GM19043 (cell line): ENCODE measurements around the gene SLC19A1.

Experiments used
- ATAC-seq: cut with Tn5 transposase; IDR thresholded peaks from one replicate; pipeline ENCODE4 v1.9.1; 2021; ENCODE audit warnings: low read depth; ENCODE audit not compliant: unreplicated experiment

The SLC19A1 gene

GRCh38 chr21:45542242-45542666, at the start of gene SLC19A1:
TSS of gene SLC19A1 (minus strand) at chr21:45542440. CDS start at chr21:45537959, 4,481 bp downstream.
- peak; percentile 52 for ATAC-seq

- no peak for ATAC-seq
These were observed 49.5 kb upstream of the SLC19A1 start for GRCh38 chr21:45591619-45592207.

DNA sequence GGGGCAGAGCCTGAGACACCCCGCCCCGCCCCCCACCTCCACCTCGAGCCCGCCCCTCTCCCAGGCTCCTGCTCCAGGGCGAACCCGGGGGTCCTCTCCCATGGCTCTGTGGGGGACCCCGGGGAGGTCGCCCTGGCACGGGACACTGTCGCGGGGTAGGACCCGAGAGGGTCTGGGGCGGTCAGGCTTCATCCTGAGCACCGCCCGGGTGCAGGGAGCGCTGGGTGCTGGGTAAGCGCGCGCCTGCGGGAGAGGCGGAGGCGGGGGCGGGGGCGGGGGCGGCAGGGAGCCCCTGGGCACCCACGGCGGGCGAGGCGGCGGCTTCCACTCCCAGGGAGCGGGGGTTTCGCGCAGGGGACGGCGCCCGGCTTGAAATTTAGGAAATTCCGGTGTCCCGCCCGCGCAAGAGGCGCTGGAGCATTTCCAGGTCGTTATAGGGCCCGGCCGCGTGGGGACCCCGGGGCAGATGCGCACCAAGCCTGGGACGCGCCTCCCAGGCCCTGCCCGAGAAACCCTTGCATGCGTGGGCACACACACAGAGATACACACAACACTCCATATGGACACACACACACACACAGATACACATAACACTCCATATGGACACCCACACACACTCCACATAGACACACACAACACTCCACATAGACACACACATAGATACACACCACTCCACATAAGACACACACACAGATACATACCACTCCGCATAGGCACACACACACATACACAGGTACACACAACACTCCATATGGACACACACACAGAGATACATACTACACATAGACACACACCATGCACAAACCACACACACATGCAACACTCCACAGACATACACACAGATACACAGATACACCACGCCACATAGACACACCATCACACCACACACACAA, 48.7 kb upstream of the SLC19A1 start:
- ATAC-seq, result no peak

DNA sequence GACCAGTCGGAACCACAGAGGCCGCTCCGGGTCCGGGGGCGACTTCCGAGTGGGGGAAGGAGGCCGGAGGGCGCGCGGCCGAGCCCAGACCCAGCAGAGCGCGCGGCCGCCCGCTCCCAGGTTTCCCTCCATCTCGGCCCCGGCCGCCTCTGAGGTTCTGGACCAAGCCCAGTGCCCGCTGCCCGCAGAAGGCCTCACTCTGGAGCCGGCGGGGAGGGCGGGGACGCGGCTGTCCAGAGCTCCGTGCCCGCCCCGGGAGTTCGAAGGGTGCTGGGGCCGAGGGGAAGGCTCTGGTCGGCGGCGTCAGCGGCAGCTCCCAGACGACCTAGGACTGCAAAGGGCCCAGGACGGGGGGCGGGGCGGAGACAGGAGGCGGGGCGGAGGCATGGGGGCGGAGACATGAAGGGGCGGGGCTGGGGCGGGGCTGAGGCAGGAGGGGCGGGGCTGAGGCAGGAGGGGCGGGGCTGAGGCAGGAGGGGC, 48.0 kb upstream of the SLC19A1 start:
- no peak for ATAC-seq

DNA sequence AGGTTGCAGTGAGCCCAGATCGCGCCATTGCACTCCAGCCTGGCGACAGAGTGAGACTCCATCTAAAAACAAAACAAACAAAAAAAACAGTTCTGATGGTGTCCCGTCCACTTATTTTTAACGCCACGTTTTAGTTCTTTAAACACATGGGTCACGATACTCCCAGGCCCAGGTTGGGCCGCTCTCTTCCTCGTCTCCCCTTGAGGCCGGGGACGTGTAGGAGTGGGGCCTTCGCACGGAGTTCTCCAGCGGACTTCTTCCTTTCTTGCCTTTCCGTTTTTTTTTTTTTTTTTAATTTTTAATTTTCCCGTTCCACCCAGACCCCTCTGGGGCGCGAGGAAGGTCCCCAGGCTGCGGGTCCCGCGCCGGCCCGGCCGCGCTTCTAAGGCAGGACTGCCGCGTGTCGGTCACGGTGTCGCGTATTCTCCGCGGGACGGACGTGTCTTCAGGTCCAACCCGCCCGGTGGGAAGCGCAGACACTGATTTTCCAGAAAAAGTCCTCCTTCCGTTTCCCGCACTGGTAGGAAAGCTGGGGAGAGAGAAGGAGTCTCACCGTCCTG, 47.5 kb upstream of the SLC19A1 start:
- no peak for ATAC-seq

DNA sequence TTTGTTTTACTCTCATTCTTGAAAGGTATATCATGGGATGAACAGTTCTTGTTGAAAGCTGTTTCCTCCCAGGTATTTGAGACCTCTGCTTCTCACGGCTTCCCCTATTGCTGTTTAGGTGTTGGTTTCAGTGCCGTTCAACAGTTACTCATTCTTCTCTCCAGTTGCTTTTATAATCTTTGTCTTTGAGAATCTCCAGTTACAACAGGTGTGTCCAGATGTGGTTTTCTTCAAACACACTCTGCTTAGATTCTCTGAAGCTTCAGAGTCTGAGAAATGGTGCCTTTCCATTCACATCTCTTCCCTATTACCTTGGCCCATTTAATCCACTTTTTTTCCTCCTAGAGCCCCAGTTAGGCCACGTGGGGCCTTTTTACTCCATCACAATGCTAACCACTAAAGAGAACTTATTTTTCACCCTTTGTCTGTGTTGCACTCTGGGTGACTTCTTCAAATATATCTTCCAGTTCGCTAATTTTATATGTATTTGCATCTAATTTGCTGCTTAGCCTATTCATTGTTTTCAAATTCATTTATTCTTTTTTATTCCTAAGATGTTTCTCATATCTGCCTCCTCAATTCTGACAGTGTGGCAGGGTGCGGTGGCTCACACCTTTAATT, 46.7 kb upstream of the SLC19A1 start:
- no peak for ATAC-seq

DNA sequence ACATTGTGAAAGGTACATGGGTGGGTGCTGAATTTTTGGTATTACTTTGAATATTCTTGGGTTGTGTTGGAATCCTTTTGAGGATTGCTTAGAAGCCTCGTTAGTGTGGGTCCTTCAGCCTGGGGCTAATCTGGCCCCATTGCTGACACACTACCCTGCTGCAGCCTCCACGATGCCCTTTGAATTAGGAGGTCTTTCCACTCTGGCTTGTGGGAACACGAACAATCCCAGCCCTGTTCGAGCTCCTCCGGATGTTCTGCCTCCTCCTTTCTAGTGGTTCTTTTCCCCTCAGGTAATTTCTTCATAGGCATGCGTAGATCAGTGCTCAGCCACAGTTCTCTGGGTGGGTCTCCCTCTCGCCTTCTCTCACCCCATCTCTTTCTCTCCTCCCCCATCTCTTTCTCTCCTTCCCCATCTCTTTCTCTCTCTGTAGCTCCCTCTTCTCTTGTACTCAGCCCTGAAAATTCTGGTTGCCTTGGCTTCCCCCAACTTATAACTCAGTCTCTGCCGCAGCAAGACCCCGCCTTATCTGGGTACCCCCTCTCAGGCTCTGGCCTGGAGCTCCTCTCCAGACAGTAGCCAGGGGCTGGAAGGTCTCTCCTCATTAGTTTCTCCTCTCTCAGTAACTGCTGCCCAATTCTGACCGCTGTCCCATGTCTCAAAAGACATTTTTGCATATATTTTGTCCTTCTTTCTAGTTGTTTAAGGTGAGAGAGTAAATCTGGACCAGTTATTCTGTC, 46.0 kb upstream of the SLC19A1 start:
- ATAC-seq, result no peak

DNA sequence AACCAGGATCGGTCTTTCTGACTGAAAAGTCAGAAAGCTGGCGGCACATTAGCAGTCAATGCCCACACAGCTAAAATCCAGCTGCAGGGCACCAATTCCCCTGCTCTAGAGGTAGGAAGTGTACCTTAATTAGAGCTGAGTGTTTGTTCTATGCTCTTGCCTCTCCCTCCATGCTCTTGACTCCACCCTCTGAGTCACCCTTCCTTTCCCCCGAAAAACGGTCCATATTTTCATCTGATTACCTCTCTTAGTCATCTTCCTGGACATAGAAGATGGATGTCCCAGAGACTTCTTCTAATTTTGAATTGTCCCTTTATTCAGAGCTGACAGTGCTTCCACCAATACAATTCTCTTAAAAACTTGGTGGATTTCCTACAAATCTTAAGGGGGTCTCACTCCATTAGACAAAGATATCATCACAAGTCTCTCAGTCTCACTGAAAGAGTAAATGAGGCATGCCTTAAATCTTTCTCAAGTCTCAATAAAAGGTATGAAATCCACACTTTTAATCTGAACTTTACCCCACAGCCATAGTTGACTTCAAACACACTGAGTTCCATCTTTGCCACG, 44.1 kb upstream of the SLC19A1 start:
- ATAC-seq, result no peak

- ATAC-seq, result no peak
These were observed 42.5 kb upstream of the SLC19A1 start for GRCh38 chr21:45584786-45585185.

GRCh38 chr21:45583831-45584509, 41.7 kb upstream of the SLC19A1 start:
- ATAC-seq, result no peak

DNA sequence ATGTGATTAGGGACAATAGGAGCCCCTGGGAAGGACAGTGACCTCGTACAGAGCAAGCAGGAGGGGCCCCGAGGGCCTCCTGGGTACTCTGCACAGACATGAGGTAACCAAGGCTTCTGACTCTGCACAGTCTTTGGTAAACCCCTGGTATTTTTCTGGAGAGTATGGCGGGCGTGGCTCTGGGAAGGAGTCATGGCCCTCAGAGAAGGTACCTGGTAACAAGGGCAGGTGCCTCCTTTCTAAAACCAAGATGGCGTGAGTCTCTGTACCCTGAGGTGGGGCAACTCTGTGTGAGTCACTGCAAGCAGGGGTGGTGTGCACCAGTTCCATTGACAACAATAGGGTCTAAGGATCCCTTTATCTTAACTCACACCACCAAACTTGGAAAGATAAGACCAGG, 39.9 kb upstream of the SLC19A1 start:
- ATAC-seq, result no peak

GRCh38 chr21:45581322-45581712, 39.1 kb upstream of the SLC19A1 start:
- no peak for ATAC-seq

DNA sequence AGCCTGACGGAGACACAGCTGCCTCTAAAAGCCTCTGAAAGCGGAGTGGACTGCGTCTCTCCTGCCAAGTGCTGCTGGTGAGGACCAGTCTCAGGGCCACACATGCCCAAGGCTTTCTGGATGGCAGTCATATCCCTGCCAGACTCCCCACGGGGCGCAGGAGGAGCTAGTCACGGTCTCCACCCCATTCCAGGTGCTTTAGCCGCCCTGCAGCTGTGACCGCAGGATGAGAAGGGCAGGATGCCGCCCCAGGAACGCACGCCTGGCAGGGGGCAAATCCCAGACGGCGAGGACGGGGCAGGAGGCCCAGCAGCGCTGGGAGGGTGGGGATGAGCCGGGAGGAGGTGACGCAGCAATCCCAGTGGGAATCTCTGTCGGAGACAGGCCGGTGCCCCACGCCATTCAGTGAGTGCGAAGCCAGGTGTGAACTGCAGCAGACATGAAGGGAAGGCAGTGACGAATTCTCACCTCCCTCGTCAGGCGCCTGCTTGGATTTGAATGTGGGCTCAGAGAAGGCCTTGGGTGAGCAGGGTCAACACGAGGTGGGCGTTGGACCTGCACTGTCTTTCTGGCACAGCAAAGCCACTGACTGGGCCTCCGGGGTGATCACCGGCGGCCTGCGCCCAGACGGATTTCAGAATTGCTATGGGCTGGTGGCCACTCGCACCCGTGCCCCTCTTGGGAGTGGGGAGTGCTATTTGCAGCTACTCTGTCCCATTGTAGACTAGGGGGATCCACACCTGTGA, 38.5 kb upstream of the SLC19A1 start:
- ATAC-seq, result no peak

DNA sequence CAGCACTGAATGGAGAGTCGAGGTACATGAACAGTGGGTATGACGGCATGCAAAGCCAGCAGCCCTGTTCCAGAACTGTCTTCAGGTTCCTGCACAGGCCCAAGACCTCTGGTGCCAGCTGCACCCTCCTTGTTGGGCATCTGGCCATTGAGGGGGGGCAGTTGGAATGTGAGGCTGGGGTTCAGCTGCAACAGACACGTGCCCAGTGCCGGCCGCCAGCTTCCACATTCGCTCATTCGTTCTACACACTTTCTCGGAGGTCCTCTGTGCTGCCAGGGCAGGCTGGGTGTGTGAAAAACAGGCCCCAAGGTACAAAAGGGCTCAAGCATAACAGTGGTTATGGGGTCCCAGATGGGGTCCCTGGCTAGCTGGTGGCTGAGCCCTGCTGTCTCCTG, 37.9 kb upstream of the SLC19A1 start:
- ATAC-seq, result no peak

GRCh38 chr21:45579383-45580180, 37.3 kb upstream of the SLC19A1 start:
- ATAC-seq, result no peak

GRCh38 chr21:45578811-45579381, 36.7 kb upstream of the SLC19A1 start:
- ATAC-seq, result no peak

GRCh38 chr21:45578176-45578801, 36.0 kb upstream of the SLC19A1 start:
- no peak for ATAC-seq
